Activated naive CD4-positive, alpha-beta T cell treated with anti-CD3 and anti-CD28 coated beads, Interleukin-2, amount 50 U/mL, for 24 hours (primary cell): ENCODE data around the gene VPS16.
A peak's percentile ranks its signal among the peaks of the same experiment; 100 is the strongest.
"Not testable (repeated sequence)": the region's sequence is repeated elsewhere in the genome, so short reads cannot be mapped to it uniquely, and the experiment has no call there.

Source experiments
- H3K27ac Mint-ChIP-seq: one replicate; pipeline ENCODE4 v1.8.0; 2021; ENCODE audit warnings: mild to moderate bottlenecking, mixed read lengths
- H3K27me3 Mint-ChIP-seq: one replicate; pipeline ENCODE4 v1.8.0; 2021; ENCODE audit warnings: mixed read lengths
- H3K36me3 Mint-ChIP-seq: one replicate; pipeline ENCODE4 v1.8.0; 2021; ENCODE audit warnings: mixed read lengths
- H3K4me1 Mint-ChIP-seq: one replicate; pipeline ENCODE4 v1.8.0; 2021; ENCODE audit warnings: mixed read lengths
- H3K4me3 Mint-ChIP-seq: one replicate; pipeline ENCODE4 v1.8.0; 2021; ENCODE audit warnings: mild to moderate bottlenecking, mixed read lengths
- H3K9me3 Mint-ChIP-seq: one replicate; pipeline ENCODE4 v1.8.0; 2021; ENCODE audit warnings: mixed read lengths

The VPS16 gene

GRCh38 chr20:2804041-2804828 is 36.3 kb upstream of the VPS16 start:
- peaks cover 21% of the 10 kb centered on the region for H3K4me1 Mint-ChIP-seq
- no peak overlapping the region for H3K27ac Mint-ChIP-seq
- H3K9me3 Mint-ChIP-seq: no peaks in the 10 kb centered on the region
- H3K4me3 Mint-ChIP-seq: no peak overlapping the region
- no peaks in the 10 kb centered on the region for H3K36me3 Mint-ChIP-seq
- H3K27me3 Mint-ChIP-seq: peaks cover 52% of the 10 kb centered on the region

GRCh38 chr20:2804852-2805688 is 35.5 kb upstream of the VPS16 start:
- H3K4me3 Mint-ChIP-seq: no peak overlapping the region

GRCh38 chr20:2805689-2806350 is 34.7 kb upstream of the VPS16 start:
- H3K9me3 Mint-ChIP-seq: no peaks in the 10 kb centered on the region
- H3K4me1 Mint-ChIP-seq: peaks cover 8% of the 10 kb centered on the region
- H3K36me3 Mint-ChIP-seq: no peaks in the 10 kb centered on the region
- no peak overlapping the region for H3K27ac Mint-ChIP-seq
- H3K4me3 Mint-ChIP-seq: no peak overlapping the region
- H3K27me3 Mint-ChIP-seq: peaks cover 40% of the 10 kb centered on the region

More at GRCh38 chr20:2804852-2805688, 35.5 kb upstream of the VPS16 start:
- H3K36me3 Mint-ChIP-seq: no peaks in the 10 kb centered on the region
- H3K9me3 Mint-ChIP-seq: no peaks in the 10 kb centered on the region
- peaks cover 13% of the 10 kb centered on the region for H3K4me1 Mint-ChIP-seq
- peaks cover 43% of the 10 kb centered on the region for H3K27me3 Mint-ChIP-seq
- no peak overlapping the region for H3K27ac Mint-ChIP-seq

GRCh38 chr20:2806351-2806701 is 34.2 kb upstream of the VPS16 start:
- no peak overlapping the region for H3K4me3 Mint-ChIP-seq
- H3K9me3 Mint-ChIP-seq: no peaks in the 10 kb centered on the region
- peaks cover 40% of the 10 kb centered on the region for H3K27me3 Mint-ChIP-seq
- no peaks in the 10 kb centered on the region for H3K36me3 Mint-ChIP-seq
- peaks cover 3% of the 10 kb centered on the region for H3K4me1 Mint-ChIP-seq
- H3K27ac Mint-ChIP-seq: peak overlapping the region; percentile 15

GRCh38 chr20:2807019-2807418 is 33.5 kb upstream of the VPS16 start:
- Mint-ChIP-seq H3K4me3 (no peak overlapping the region), H3K9me3 (peaks cover 4% of the 10 kb centered on the region), H3K27me3 (peaks cover 41% of the 10 kb centered on the region), H3K4me1 (no peaks in the 10 kb centered on the region), H3K27ac (no peak overlapping the region), H3K36me3 (no peaks in the 10 kb centered on the region)

GRCh38 chr20:2807929-2808328 is 32.6 kb upstream of the VPS16 start:
- not testable (repeated sequence) for H3K36me3 Mint-ChIP-seq, H3K4me3 Mint-ChIP-seq, H3K9me3 Mint-ChIP-seq, H3K27ac Mint-ChIP-seq, H3K4me1 Mint-ChIP-seq
- H3K27me3 Mint-ChIP-seq: peaks cover 37% of the 10 kb centered on the region

GRCh38 chr20:2809690-2810089 is 30.9 kb upstream of the VPS16 start:
- Mint-ChIP-seq H3K36me3 (no peaks in the 10 kb centered on the region), H3K27me3 (peaks cover 30% of the 10 kb centered on the region), H3K4me3 (no peak overlapping the region), H3K27ac (no peak overlapping the region), H3K4me1 (no peaks in the 10 kb centered on the region), H3K9me3 (peaks cover 9% of the 10 kb centered on the region)

GRCh38 chr20:2812189-2812588 is 28.4 kb upstream of the VPS16 start:
- peaks cover 9% of the 10 kb centered on the region for H3K9me3 Mint-ChIP-seq
- H3K36me3 Mint-ChIP-seq: no peaks in the 10 kb centered on the region
- H3K27me3 Mint-ChIP-seq: peaks cover 20% of the 10 kb centered on the region
- H3K4me1 Mint-ChIP-seq: no peaks in the 10 kb centered on the region
- no peak overlapping the region for H3K27ac Mint-ChIP-seq
- no peak overlapping the region for H3K4me3 Mint-ChIP-seq

- Mint-ChIP-seq H3K27ac (no peak overlapping the region), H3K4me3 (no peak overlapping the region), H3K36me3 (no peaks in the 10 kb centered on the region), H3K9me3 (peaks cover 9% of the 10 kb centered on the region), H3K27me3 (peaks cover 17% of the 10 kb centered on the region), H3K4me1 (no peaks in the 10 kb centered on the region)
Measured at GRCh38 chr20:2814076-2814475, 26.5 kb upstream of the VPS16 start.

- H3K9me3 Mint-ChIP-seq: peaks cover 9% of the 10 kb centered on the region
- no peaks in the 10 kb centered on the region for H3K4me1 Mint-ChIP-seq
- H3K27me3 Mint-ChIP-seq: peaks cover 16% of the 10 kb centered on the region
- no peaks in the 10 kb centered on the region for H3K36me3 Mint-ChIP-seq
- peak within 1 kb of the TSS; percentile 41 for H3K27ac Mint-ChIP-seq
- H3K4me3 Mint-ChIP-seq: no peak within 1 kb of the TSS
Measured at GRCh38 chr20:2814587-2815051, 25.9 kb upstream of the VPS16 start, which contains the start of gene C20orf141. Gene C20orf141, plus strand, starts transcription at chr20:2814987. Its CDS starts 198 bp downstream, at chr20:2815185.

- no peak overlapping the region for H3K27ac Mint-ChIP-seq
- H3K36me3 Mint-ChIP-seq: no peaks in the 10 kb centered on the region
- H3K4me1 Mint-ChIP-seq: peaks cover 7% of the 10 kb centered on the region
- peaks cover 9% of the 10 kb centered on the region for H3K9me3 Mint-ChIP-seq
- no peak overlapping the region for H3K4me3 Mint-ChIP-seq
- peaks cover 23% of the 10 kb centered on the region for H3K27me3 Mint-ChIP-seq
Measured at GRCh38 chr20:2815242-2815900, 25.2 kb upstream of the VPS16 start.

- H3K9me3 Mint-ChIP-seq: peaks cover 9% of the 10 kb centered on the region
- peak within 1 kb of the TSS; percentile 41 for H3K27ac Mint-ChIP-seq
- H3K4me1 Mint-ChIP-seq: peaks cover 8% of the 10 kb centered on the region
- no peak within 1 kb of the TSS for H3K4me3 Mint-ChIP-seq
- H3K36me3 Mint-ChIP-seq: no peaks in the 10 kb centered on the region
- H3K27me3 Mint-ChIP-seq: peaks cover 20% of the 10 kb centered on the region
Measured at GRCh38 chr20:2816030-2816582, 24.4 kb upstream of the VPS16 start, which contains the start of gene TMEM239. Gene TMEM239, plus strand, starts transcription at chr20:2816364. Its CDS starts 191 bp downstream, at chr20:2816555.

GRCh38 chr20:2816583-2817340 is 23.8 kb upstream of the VPS16 start:
- Mint-ChIP-seq H3K27me3 (peaks cover 18% of the 10 kb centered on the region), H3K36me3 (no peaks in the 10 kb centered on the region), H3K9me3 (peaks cover 7% of the 10 kb centered on the region), H3K4me3 (no peak overlapping the region), H3K4me1 (peaks cover 12% of the 10 kb centered on the region), H3K27ac (no peak overlapping the region)

GRCh38 chr20:2817341-2817726 is 23.2 kb upstream of the VPS16 start:
- no peak overlapping the region for H3K4me3 Mint-ChIP-seq
- no peaks in the 10 kb centered on the region for H3K36me3 Mint-ChIP-seq
- H3K4me1 Mint-ChIP-seq: peaks cover 17% of the 10 kb centered on the region
- peak overlapping the region; percentile 13 for H3K27ac Mint-ChIP-seq
- H3K27me3 Mint-ChIP-seq: peaks cover 14% of the 10 kb centered on the region
- H3K9me3 Mint-ChIP-seq: peaks cover 1% of the 10 kb centered on the region
